A549 (cell line): ENCODE measurements around the gene FERMT3. TPM values are rescaled to one million over a fixed set of nuclear protein-coding genes. Genes with fewer than 3 reads are reported as not detected.

Experiments used
- ATAC-seq, 2 experiments: fragments of 200-7000 bp in 1 of 2; fragments of >200 bp in 1 of 2; cut with Nextera tagmentation in 1 of 2; cut with Tn5 transposase in 1 of 2; 3 replicates each; pipeline versions ENCODE4 v1.8.0 to v1.9.1; 2018 to 2020; ENCODE audit warnings: mild to moderate bottlenecking in 1 of 2, moderate library complexity in 1 of 2
- CTCF ChIA-PET: fragments of 300-600 bp; sonication (Branson Sonifier 250); formaldehyde crosslinking; extraction: SDS; loops from one replicate; lab custom pipeline; 2021; ENCODE audit warnings: antibody characterized with exemption, inconsistent platforms; lab: Yijun Ruan, JAX
- POLR2A ChIA-PET: fragments of 350-600 bp; formaldehyde crosslinking; extraction: SDS; loops from one replicate; lab custom pipeline; 2021; ENCODE audit warnings: antibody characterized with exemption, inconsistent platforms; lab: Yijun Ruan, JAX
- DNase-seq, 2 experiments: peaks; one replicate each; pipeline versions ENCODE4 v3.0.0 to v3.0.0-alpha.2; 2011 to 2016; ENCODE audit warnings: low read depth in 1 of 2, low spot score in 1 of 2
- FAIRE-seq: peaks from 2 replicates; lab custom pipeline; 2011; peaks lifted over from hg19 to GRCh38; lab: Jason Lieb, UNC
- H3K27ac ChIP-seq, 2 experiments: fragments of >200 bp; sonication (Bioruptor Twin); formaldehyde crosslinking; 3 replicates each; pipeline ENCODE4 v1.5.1; 2016 to 2017
- H3K4me1 ChIP-seq: fragments of >200 bp; sonication (Bioruptor Twin); formaldehyde crosslinking; 3 replicates; pipeline ENCODE4 v1.6.1; 2016
- H3K4me2 ChIP-seq: fragments of >200 bp; sonication (Bioruptor Twin); formaldehyde crosslinking; 3 replicates; pipeline ENCODE4 v1.6.1; 2016
- H3K4me3 ChIP-seq: fragments of >200 bp; sonication (Bioruptor Twin); formaldehyde crosslinking; 3 replicates; pipeline ENCODE4 v1.5.1; 2016
- H3K9me3 ChIP-seq: fragments of >200 bp; sonication (Bioruptor Twin); formaldehyde crosslinking; 3 replicates; pipeline ENCODE4 v1.6.1; 2016
- BHLHE40 ChIP-seq: IDR thresholded peaks from 2 replicates; pipeline ENCODE4 v1.6.1; 2012; ENCODE audit warnings: low read depth, low read length, inconsistent platforms
- CBX8 ChIP-seq: fragments of 200-600 bp; sonication (generic); IDR thresholded peaks from 2 replicates; pipeline ENCODE4 v1.6.1; 2016
- CTCF ChIP-seq: fragments of >200 bp; sonication (Bioruptor Twin); formaldehyde crosslinking; IDR thresholded peaks from 3 replicates; pipeline ENCODE4 v1.5.1; 2016
- EHMT2 ChIP-seq: fragments of 200-600 bp; sonication (generic); IDR thresholded peaks from 2 replicates; pipeline ENCODE4 v1.6.1; 2016; ENCODE audit warnings: antibody characterized with exemption, low read depth, mild to moderate bottlenecking, moderate library complexity
- EP300 ChIP-seq, 2 experiments: fragments of >200 bp; sonication (Bioruptor Twin); formaldehyde crosslinking; IDR thresholded peaks; 2 replicates in 1 of 2; 3 replicates in 1 of 2; pipeline ENCODE4 v1.6.1; 2016 to 2017
- FOSL2 ChIP-seq, 2 experiments: fragments of 450-650 bp in 1 of 2; fragments of >200 bp in 1 of 2; sonication (Bioruptor Twin) in 1 of 2; formaldehyde crosslinking; IDR thresholded peaks; 2 replicates each; pipeline versions ENCODE4 v1.5.0 to v1.6.1; 2016 to 2020; ENCODE audit warnings: mild to moderate bottlenecking in 1 of 2, moderate library complexity in 1 of 2
- FOXS1 ChIP-seq: fragments of 250-450 bp; sonication (Bioruptor Pico); IDR thresholded peaks from 2 replicates; pipeline ENCODE4 v1.5.0; 2020; ENCODE audit warnings: mild to moderate bottlenecking, moderate library complexity
- HDAC2 ChIP-seq: fragments of 200-600 bp; sonication (generic); IDR thresholded peaks from 2 replicates; pipeline ENCODE4 v1.6.1; 2016
- HES2 ChIP-seq: fragments of >200 bp; sonication (Bioruptor Twin); formaldehyde crosslinking; IDR thresholded peaks from 2 replicates; pipeline ENCODE4 v1.6.1; 2016
- HEYL ChIP-seq: fragments of 250-450 bp; sonication (Bioruptor Pico); IDR thresholded peaks from 2 replicates; pipeline ENCODE4 v1.8.0; 2021; ENCODE audit warnings: mild to moderate bottlenecking, moderate library complexity
- HOXA7 ChIP-seq: fragments of 250-450 bp; sonication (Bioruptor Pico); IDR thresholded peaks from 2 replicates; pipeline ENCODE4 v1.5.0; 2020; ENCODE audit warnings: mild to moderate bottlenecking, moderate library complexity
- HOXB5 ChIP-seq: fragments of 250-450 bp; sonication (Bioruptor Pico); IDR thresholded peaks from 2 replicates; pipeline ENCODE4 v1.5.0; 2020; ENCODE audit warnings: mild to moderate bottlenecking, moderate library complexity
- JUN ChIP-seq, 2 experiments: fragments of >200 bp; sonication (Bioruptor Twin); formaldehyde crosslinking; IDR thresholded peaks; 2 replicates in 1 of 2; 3 replicates in 1 of 2; pipeline ENCODE4 v1.6.1; 2016 to 2017
- KDM1A ChIP-seq: fragments of 200-600 bp; sonication (generic); IDR thresholded peaks from 2 replicates; pipeline ENCODE4 v1.6.1; 2016; ENCODE audit warnings: low read depth, mild to moderate bottlenecking
- MAFK ChIP-seq: fragments of 450-650 bp; IDR thresholded peaks from 2 replicates; pipeline ENCODE4 v1.6.1; 2014; ENCODE audit not compliant: partially characterized antibody
- MAX ChIP-seq: IDR thresholded peaks from 2 replicates; pipeline ENCODE4 v1.6.1; 2012
- NFE2L2 ChIP-seq: fragments of 150-350 bp; conservative IDR thresholded peaks from 2 replicates; pipeline ENCODE4 v1.6.1; 2014; ENCODE audit warnings: low read length
- NR3C1 ChIP-seq: fragments of >200 bp; sonication (Bioruptor Twin); formaldehyde crosslinking; IDR thresholded peaks from 3 replicates; pipeline ENCODE4 v1.6.1; 2017
- PHF8 ChIP-seq: fragments of 200-600 bp; sonication (generic); IDR thresholded peaks from 2 replicates; pipeline ENCODE4 v1.6.1; 2016; ENCODE audit warnings: low read depth, mild to moderate bottlenecking, antibody characterized with exemption, moderate library complexity, borderline replicate concordance
- POLR2A ChIP-seq: IDR thresholded peaks from 2 replicates; pipeline ENCODE4 v1.6.1; 2012; ENCODE audit warnings: mild to moderate bottlenecking, low read length
- POLR2AphosphoS2 ChIP-seq: conservative IDR thresholded peaks from 2 replicates; pipeline ENCODE4 v1.6.1; 2012; ENCODE audit warnings: low read length, improper control_type of control experiment, inconsistent platforms
- SMC3 ChIP-seq: fragments of >200 bp; sonication (Bioruptor Twin); formaldehyde crosslinking; IDR thresholded peaks from 3 replicates; pipeline ENCODE4 v1.6.1; 2018; ENCODE audit warnings: inconsistent platforms
- TP53 ChIP-seq: fragments of 250-450 bp; sonication (Bioruptor Pico); IDR thresholded peaks from 2 replicates; pipeline ENCODE4 v1.5.0; 2021; ENCODE audit warnings: mild to moderate bottlenecking, moderate library complexity
- ZFP36 ChIP-seq: fragments of 450-650 bp; IDR thresholded peaks from 2 replicates; pipeline ENCODE4 v1.6.1; 2014; ENCODE audit warnings: borderline replicate concordance; ENCODE audit not compliant: partially characterized antibody
- WGBS: methylation state at CpG from one replicate; pipeline ENCODE4 v1.1.6; 2017; ENCODE audit errors: missing lambda C conversion rate; 5-methylcytosine and 5-hydroxymethylcytosine counted together
- polyA plus RNA-seq, 4 experiments: library from polyadenylated mRNA; depleted of rRNA in 3 of 4; stranded (reverse); fragments of >200 nt; fragmentation: RNase III in 1 of 4; extraction: RNeasy Plus Mini Kit Qiagen cat#74134 plus additional on column Dnase treatment in 1 of 4; gene quantifications; 2 replicates in 3 of 4; 3 replicates in 1 of 4; pipeline ENCODE4 v1.2.3, GENCODE V29; 2011 to 2017

Gene FERMT3
- polyA plus RNA-seq, 2 of the 4 experiments (the other 2 are of a cell fraction): 0.56 to 2.1 TPM

GRCh38 chr11:64260147-64260708 is 53.7 kb downstream of the FERMT3 start:
- CTCF ChIA-PET: interaction anchor here (13.4 to 16.0 kb wide), 2 partner anchors 13 to 43 kb away, joined by 220 read pairs; partner anchors contain the start of genes CATSPERZ, ESRRA, PLCB3 and PPP1R14B

GRCh38 chr11:64261556-64262080 is 55.1 kb downstream of the FERMT3 start:
- Histone ChIP-seq H3K27ac (no peak overlapping the region), H3K9me3 (no peaks in the 10 kb centered on the region), H3K4me1 (peaks cover 2% of the 10 kb centered on the region; the same call in 1 of the 3 replicates), H3K4me2 (no peak overlapping the region), H3K4me3 (no peak overlapping the region)
- FAIRE-seq (no peak), ATAC-seq (no peak), DNase-seq (no peak)
- TF ChIP-seq MAX (no peak), MAFK (no peak), POLR2AphosphoS2 (no peak), EP300 (IDR thresholded peaks at IDR 0.05) (no peak), POLR2A (no peak), KDM1A (no peak), FOXS1 (CRISPR knock-in tag) (no peak), HES2 (no peak)
- WGBS: 93% methylated on average over 13 of the region's 18 CpGs
- CTCF ChIA-PET: interaction anchor here (13.4 to 16.0 kb wide), 2 partner anchors 14 to 41 kb away, joined by 220 read pairs; partner anchors contain the start of genes CATSPERZ, ESRRA, PLCB3 and PPP1R14B
- POLR2A ChIA-PET: no interaction called here

More at GRCh38 chr11:64260147-64260708, 53.7 kb downstream of the FERMT3 start:
- no peak for DNase-seq
- Histone ChIP-seq H3K9me3 (no peaks in the 10 kb centered on the region), H3K4me3 (no peak overlapping the region)
- no peak for ATAC-seq
- no peak for TF ChIP-seq BHLHE40
- TF ChIP-seq EHMT2: no peak
- no peak for TF ChIP-seq SMC3
- TF ChIP-seq PHF8: no peak
- no peak for TF ChIP-seq HOXB5
- TF ChIP-seq, all 56 proteins: peak for 0
- Histone ChIP-seq H3K4me2 (no peak overlapping the region), H3K4me1 (peaks cover 4% of the 10 kb centered on the region; the same call in 1 of the 3 replicates), H3K27ac (no peak overlapping the region)
- 88% methylated on average over 6 of the region's 6 CpGs for WGBS
- no peak for FAIRE-seq
- POLR2A ChIA-PET: interaction anchor here (0.6 kb wide), 1 partner anchor 57 kb away, joined by 3 read pairs; the partner anchor contains the start of gene TRMT112

- CTCF ChIA-PET: interaction anchor here (0.9 to 16.0 kb wide), 5 partner anchors 9 to 57 kb away, joined by 3 to 220 read pairs (median 4); partner anchors contain the start of genes CATSPERZ, ESRRA, PLCB3 and PPP1R14B
- no peaks in the 10 kb centered on the region for H3K9me3 ChIP-seq
- no peak overlapping the region for H3K27ac ChIP-seq
- no peak overlapping the region for H3K4me2 ChIP-seq
- no peak for FAIRE-seq
- POLR2A ChIA-PET: interaction anchor here (1.7 kb wide), 1 partner anchor 42 kb away, joined by 6 read pairs; no protein-coding TSS in a partner anchor
- TF ChIP-seq FOXS1 (CRISPR knock-in tag) (no peak), HOXB5 (no peak), HEYL (CRISPR knock-in tag) (no peak), JUN (IDR thresholded peaks at IDR 0.05) (no peak), HDAC2 (no peak), TP53 (no peak), POLR2AphosphoS2 (no peak), EHMT2 (no peak), NR3C1 (no peak), CTCF (no peak), ZFP36 (no peak), FOSL2 (IDR thresholded peaks at IDR 0.05) (no peak), FOSL2 (CRISPR knock-in tag; IDR thresholded peaks at IDR 0.05) (no peak), PHF8 (no peak), NFE2L2 (no peak), HOXA7 (CRISPR knock-in tag) (no peak), CBX8 (no peak)
- TF ChIP-seq, all 56 proteins: peak for 0
- Histone ChIP-seq H3K4me1 (no peaks in the 10 kb centered on the region), H3K4me3 (no peak overlapping the region)
- no peak for ATAC-seq
- WGBS: 94% methylated on average over 32 of the region's 42 CpGs
- DNase-seq: no peak
Observed at GRCh38 chr11:64262271-64263002, 55.9 kb downstream of the FERMT3 start.
